Mesendoderm (in vitro differentiated cells): ENCODE results near the gene NAP1L4.

ENCODE experiments used
- DNase-seq: peaks from one replicate; pipeline ENCODE4 v3.0.0; 2013
- H2AK5ac ChIP-seq: 2 replicates; pipeline ENCODE4 v1.6.1; 2013; ENCODE audit warnings: low read length, inconsistent platforms
- H2BK120ac ChIP-seq: 2 replicates; pipeline ENCODE4 v1.6.1; 2013; ENCODE audit warnings: low read depth, mild to moderate bottlenecking, low read length, moderate library complexity, mixed read lengths
- H2BK15ac ChIP-seq: replicated peaks from 2 replicates; pipeline ENCODE4 v1.6.1; 2013; ENCODE audit warnings: low read depth, mild to moderate bottlenecking, moderate library complexity
- H2BK5ac ChIP-seq: 2 replicates; pipeline ENCODE4 v1.6.1; 2013; ENCODE audit warnings: low read length, inconsistent platforms
- H3K18ac ChIP-seq: 2 replicates; pipeline ENCODE4 v1.6.1; 2013; ENCODE audit warnings: mild to moderate bottlenecking, low read length, mixed read lengths
- H3K23ac ChIP-seq: one replicate; pipeline ENCODE4 v1.6.1; 2013; ENCODE audit warnings: low read length
- H3K27ac ChIP-seq: 2 replicates; pipeline ENCODE4 v1.5.1; 2013; ENCODE audit warnings: low read depth, mild to moderate bottlenecking, inconsistent platforms, low read length, moderate library complexity
- H3K27me3 ChIP-seq: 2 replicates; pipeline ENCODE4 v1.6.1; 2013; ENCODE audit warnings: low read length, control low read depth, mild to moderate bottlenecking, inconsistent platforms; ENCODE audit not compliant: insufficient read depth, poor library complexity
- H3K36me3 ChIP-seq: 2 replicates; pipeline ENCODE4 v1.6.1; 2013; ENCODE audit warnings: low read length, inconsistent platforms; ENCODE audit not compliant: control insufficient read depth, insufficient read depth
- H3K4ac ChIP-seq: one replicate; pipeline ENCODE4 v1.6.1; 2013; ENCODE audit warnings: low read depth, mild to moderate bottlenecking, low read length, moderate library complexity
- H3K4me1 ChIP-seq: 2 replicates; pipeline ENCODE4 v1.6.1; 2013; ENCODE audit warnings: low read depth, low read length, inconsistent platforms; ENCODE audit not compliant: control insufficient read depth
- H3K4me2 ChIP-seq: 2 replicates; pipeline ENCODE4 v1.6.1; 2013; ENCODE audit warnings: low read length
- H3K4me3 ChIP-seq: 2 replicates; pipeline ENCODE4 v1.5.1; 2013; ENCODE audit warnings: mild to moderate bottlenecking, low read length
- H3K56ac ChIP-seq: one replicate; pipeline ENCODE4 v1.6.1; 2013; ENCODE audit warnings: low read length
- H3K79me1 ChIP-seq: 2 replicates; pipeline ENCODE4 v1.6.1; 2013; ENCODE audit warnings: low read length, inconsistent platforms
- H3K79me2 ChIP-seq: 2 replicates; pipeline ENCODE4 v1.6.1; 2013; ENCODE audit warnings: mild to moderate bottlenecking, low read length; ENCODE audit not compliant: control insufficient read depth, insufficient read depth
- H3K9ac ChIP-seq: 2 replicates; pipeline ENCODE4 v1.6.1; 2013; ENCODE audit warnings: low read length, inconsistent platforms
- H4K5ac ChIP-seq: one replicate; pipeline ENCODE4 v1.6.1; 2013; ENCODE audit warnings: low read length
- H4K8ac ChIP-seq: one replicate; pipeline ENCODE4 v1.6.1; 2013; ENCODE audit warnings: low read depth, mild to moderate bottlenecking, control low read depth, low read length, moderate library complexity
- WGBS: extraction: QIAGEN DNeasy Blood & Tissue Kit; methylation state at CpG from one replicate; pipeline ENCODE4 v1.1.7; 2013; ENCODE audit warnings: low lambda C conversion rate, missing lambda C conversion rate; ENCODE audit not compliant: insufficient coverage; ENCODE audit errors: extremely low coverage; 5-methylcytosine and 5-hydroxymethylcytosine counted together

Gene NAP1L4

DNA sequence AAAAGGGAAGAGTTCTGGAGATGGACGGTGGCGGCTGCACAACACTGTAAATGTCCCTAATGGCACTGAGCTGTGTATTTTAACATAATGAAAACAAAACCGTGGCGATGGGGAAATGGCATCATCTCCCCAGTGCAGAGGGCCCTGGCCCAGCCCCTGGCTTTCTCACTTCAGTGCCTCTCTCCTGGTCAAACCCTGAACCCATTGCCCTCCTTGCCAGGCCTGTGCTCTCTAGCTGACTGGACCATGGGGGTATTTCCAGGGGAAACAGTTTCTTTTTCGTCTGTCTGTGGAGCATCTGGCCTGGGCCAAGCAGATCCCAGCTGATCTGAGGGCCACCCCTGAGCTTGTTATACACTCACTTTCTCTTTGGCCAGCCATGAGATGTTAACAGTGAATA lies 17.4 kb upstream of the NAP1L4 start:
- no peaks in the 10 kb centered on the region for H3K4me1 ChIP-seq

DNA sequence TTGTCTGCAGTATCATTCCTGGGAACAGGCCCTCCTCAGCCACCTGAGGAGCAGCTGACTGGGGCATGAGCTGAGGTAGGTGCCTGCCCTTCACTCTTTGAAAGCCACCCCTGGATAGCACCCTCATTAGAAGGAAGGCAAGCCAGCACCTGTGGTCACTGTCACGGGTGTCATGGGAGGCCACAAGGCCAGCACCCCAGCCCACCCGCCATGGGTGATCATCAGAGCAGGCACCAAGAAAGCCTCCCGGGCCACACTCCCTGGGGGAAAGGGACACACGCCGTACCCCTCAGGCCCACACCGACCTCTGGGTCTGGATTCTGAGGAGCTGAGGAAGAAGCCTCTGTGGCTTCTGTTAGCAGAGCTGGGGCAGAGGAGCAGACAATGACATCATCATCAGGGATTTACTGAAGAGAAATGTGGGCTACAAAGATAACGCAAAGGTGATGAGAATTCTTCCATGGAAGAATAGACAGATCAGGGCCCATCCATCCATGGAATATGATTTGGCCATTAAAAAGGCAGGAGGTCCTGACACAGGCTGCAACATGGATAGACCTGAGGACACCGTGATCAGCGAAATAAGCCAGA lies 16.7 kb upstream of the NAP1L4 start:
- Histone ChIP-seq H3K27ac (no peak overlapping the region), H3K36me3 (peaks cover 25% of the 10 kb centered on the region), H3K56ac (no peak overlapping the region), H2BK5ac (no peak overlapping the region), H3K4me2 (no peak overlapping the region), H3K9ac (no peak overlapping the region), H3K18ac (no peak overlapping the region), H3K23ac (no peak overlapping the region), H3K79me1 (no peaks in the 10 kb centered on the region), H2BK120ac (no peak overlapping the region), H3K4me1 (no peaks in the 10 kb centered on the region), H3K27me3 (no peaks in the 10 kb centered on the region), H3K79me2 (no peaks in the 10 kb centered on the region), H4K8ac (no peak overlapping the region), H2AK5ac (no peak overlapping the region), H2BK15ac (no peak overlapping the region), H4K5ac (no peak overlapping the region), H3K4me3 (no peak overlapping the region), H3K4ac (no peak overlapping the region)
- no peak for DNase-seq
- no CpG with 5 or more reads among the region's 9 CpGs for WGBS

More for the DNA sequence above, 17.4 kb upstream of the NAP1L4 start:
- Histone ChIP-seq H3K56ac (no peak overlapping the region), H3K4me3 (no peak overlapping the region), H3K79me1 (no peaks in the 10 kb centered on the region), H3K27ac (no peak overlapping the region), H2BK5ac (no peak overlapping the region), H2BK120ac (no peak overlapping the region), H3K23ac (no peak overlapping the region), H4K8ac (no peak overlapping the region), H4K5ac (no peak overlapping the region), H3K4ac (no peak overlapping the region), H2BK15ac (no peak overlapping the region), H3K36me3 (peaks cover 22% of the 10 kb centered on the region), H3K4me2 (no peak overlapping the region), H3K27me3 (no peaks in the 10 kb centered on the region), H3K18ac (no peak overlapping the region), H3K79me2 (no peaks in the 10 kb centered on the region), H3K9ac (no peak overlapping the region), H2AK5ac (no peak overlapping the region)
- WGBS, result no CpG with 5 or more reads among the region's 5 CpGs
- DNase-seq, result no peak

DNA sequence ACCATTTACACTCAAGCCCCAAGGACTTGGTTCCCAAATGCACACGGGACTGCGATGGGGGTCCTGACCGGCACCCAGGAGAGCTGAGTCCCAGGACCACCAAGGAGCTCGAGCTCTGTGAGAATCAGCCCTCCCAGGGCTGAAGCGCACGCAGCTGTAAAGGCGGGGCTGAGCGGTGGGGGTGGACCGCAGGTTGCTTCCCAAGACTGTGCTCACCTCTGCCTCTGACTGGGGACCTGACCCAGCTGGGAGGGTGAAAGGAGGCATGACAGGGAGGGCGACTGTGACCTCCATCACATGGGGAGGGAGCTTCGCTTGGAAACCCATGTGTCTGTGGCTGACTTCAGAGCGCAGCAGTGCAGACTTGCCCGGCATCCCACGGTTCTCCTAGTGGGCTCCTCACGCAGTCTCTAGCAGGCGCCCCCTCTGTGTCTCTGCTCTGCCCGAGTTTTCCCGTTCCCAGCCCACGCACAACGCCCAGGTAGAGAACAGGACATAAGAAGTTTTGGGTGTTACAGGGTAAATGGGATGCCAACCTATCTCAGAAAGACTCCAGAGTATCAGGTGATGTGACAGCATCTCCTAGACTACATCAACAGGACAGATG lies 15.4 kb upstream of the NAP1L4 start:
- Histone ChIP-seq H4K5ac (no peak overlapping the region), H3K27me3 (no peaks in the 10 kb centered on the region), H3K23ac (no peak overlapping the region), H2BK15ac (no peak overlapping the region), H3K18ac (no peak overlapping the region), H4K8ac (no peak overlapping the region), H3K9ac (no peak overlapping the region), H2BK120ac (no peak overlapping the region), H3K79me2 (no peaks in the 10 kb centered on the region), H2AK5ac (no peak overlapping the region), H3K79me1 (no peaks in the 10 kb centered on the region), H3K27ac (no peak overlapping the region), H3K56ac (no peak overlapping the region), H3K4me3 (no peak overlapping the region), H2BK5ac (no peak overlapping the region), H3K4me2 (no peak overlapping the region), H3K36me3 (peaks cover 23% of the 10 kb centered on the region), H3K4me1 (no peaks in the 10 kb centered on the region), H3K4ac (no peak overlapping the region)
- no peak for DNase-seq
- WGBS, result no CpG with 5 or more reads among the region's 20 CpGs

DNA sequence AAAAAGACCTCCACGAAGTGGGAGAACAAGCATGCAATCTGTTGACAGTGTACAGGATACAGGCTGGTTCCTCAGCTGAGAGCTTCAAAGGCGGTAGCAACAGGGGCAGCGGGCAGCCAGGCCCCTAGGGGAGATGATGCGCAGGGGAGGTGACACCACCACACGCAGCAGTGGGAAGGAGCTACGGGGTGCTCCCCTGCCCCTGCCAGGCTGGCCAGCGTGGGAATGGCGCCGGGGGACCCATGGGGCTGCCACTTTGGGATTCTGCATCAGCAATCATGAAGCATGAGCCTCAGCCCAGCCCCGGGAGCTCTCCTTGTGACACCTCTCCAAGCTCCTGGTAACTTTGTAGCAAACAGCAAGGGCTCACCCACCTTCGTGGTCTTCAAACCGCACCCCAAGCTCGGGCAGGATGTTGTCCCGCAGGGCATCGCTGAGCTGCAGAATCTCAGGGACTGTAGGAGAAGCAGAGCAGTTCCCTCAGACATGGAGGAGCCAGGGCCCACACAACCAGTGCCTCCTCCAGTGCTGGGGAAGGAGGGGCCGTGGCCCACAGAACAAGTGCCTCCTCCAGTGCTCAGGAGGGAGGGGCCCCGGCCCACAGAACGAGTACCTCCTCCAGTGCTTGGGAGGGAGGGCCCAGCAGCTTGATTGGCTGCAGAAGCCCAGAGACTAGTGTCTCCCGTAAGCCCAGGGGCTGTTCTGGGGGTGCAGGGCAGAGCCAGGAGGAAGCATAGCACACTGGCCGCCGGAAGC lies 14.6 kb upstream of the NAP1L4 start:
- DNase-seq, result peak; percentile 17
- Histone ChIP-seq H3K4ac (no peak overlapping the region), H3K27ac (no peak overlapping the region), H4K8ac (no peak overlapping the region), H3K56ac (no peak overlapping the region), H3K27me3 (no peaks in the 10 kb centered on the region), H3K36me3 (peaks cover 20% of the 10 kb centered on the region), H3K4me3 (no peak overlapping the region), H3K4me2 (no peak overlapping the region), H2BK5ac (no peak overlapping the region), H3K79me1 (no peaks in the 10 kb centered on the region), H3K4me1 (no peaks in the 10 kb centered on the region), H2AK5ac (no peak overlapping the region), H3K18ac (no peak overlapping the region), H3K23ac (no peak overlapping the region), H2BK15ac (no peak overlapping the region), H4K5ac (no peak overlapping the region), H3K9ac (no peak overlapping the region), H3K79me2 (no peaks in the 10 kb centered on the region), H2BK120ac (no peak overlapping the region)
- no CpG with 5 or more reads among the region's 21 CpGs for WGBS

DNA sequence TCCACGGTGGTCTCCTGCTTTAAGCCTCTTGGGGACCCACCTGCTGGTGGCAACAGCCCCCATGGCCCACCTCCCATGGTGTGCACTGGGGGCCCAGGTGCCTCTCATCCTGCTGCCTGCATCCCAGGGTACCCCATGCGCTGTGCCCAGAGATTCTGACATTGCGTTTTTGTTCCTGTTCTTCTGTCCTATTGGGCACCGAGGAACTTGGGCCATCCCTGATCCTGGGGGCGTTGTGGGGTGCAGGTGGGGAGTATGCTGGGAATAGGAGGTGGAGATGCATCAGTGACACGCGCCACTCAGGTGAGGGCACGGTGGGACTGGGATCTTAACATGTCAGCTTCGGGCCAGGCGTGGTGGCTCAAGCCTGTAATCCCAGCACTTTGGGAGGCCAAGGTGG lies 12.4 kb upstream of the NAP1L4 start:
- Histone ChIP-seq H3K27ac (no peak overlapping the region), H3K4me1 (no peaks in the 10 kb centered on the region), H4K5ac (no peak overlapping the region), H4K8ac (no peak overlapping the region), H3K36me3 (peaks cover 28% of the 10 kb centered on the region), H2BK120ac (no peak overlapping the region), H3K27me3 (no peaks in the 10 kb centered on the region), H2BK15ac (no peak overlapping the region), H3K56ac (no peak overlapping the region), H3K18ac (no peak overlapping the region), H2AK5ac (no peak overlapping the region), H3K4me2 (no peak overlapping the region), H2BK5ac (no peak overlapping the region), H3K4ac (no peak overlapping the region), H3K9ac (no peak overlapping the region), H3K79me2 (no peaks in the 10 kb centered on the region), H3K4me3 (no peak overlapping the region), H3K23ac (no peak overlapping the region), H3K79me1 (no peaks in the 10 kb centered on the region)
- no peak for DNase-seq
- WGBS, result no CpG with 5 or more reads among the region's 10 CpGs
